Measurements from ENCODE around the gene SPTSSA. TPM values are rescaled to one million over a fixed set of nuclear protein-coding genes. Genes with fewer than 3 reads are reported as not detected.

The SPTSSA gene
- total RNA-seq, 1 experiment from 2014 or later: 24.5 TPM

GRCh38 chr14:34475163-34475562, 13.1 kb upstream of the SPTSSA start (continued):
- TF ChIP-seq RORB (CRISPR knock-in tag; IDR thresholded peaks at IDR 0.05): no peak
- TF ChIP-seq ZNF138 (CRISPR knock-in tag; conservative IDR thresholded peaks at IDR 0.05): no peak
- TF ChIP-seq, protein P1, sequence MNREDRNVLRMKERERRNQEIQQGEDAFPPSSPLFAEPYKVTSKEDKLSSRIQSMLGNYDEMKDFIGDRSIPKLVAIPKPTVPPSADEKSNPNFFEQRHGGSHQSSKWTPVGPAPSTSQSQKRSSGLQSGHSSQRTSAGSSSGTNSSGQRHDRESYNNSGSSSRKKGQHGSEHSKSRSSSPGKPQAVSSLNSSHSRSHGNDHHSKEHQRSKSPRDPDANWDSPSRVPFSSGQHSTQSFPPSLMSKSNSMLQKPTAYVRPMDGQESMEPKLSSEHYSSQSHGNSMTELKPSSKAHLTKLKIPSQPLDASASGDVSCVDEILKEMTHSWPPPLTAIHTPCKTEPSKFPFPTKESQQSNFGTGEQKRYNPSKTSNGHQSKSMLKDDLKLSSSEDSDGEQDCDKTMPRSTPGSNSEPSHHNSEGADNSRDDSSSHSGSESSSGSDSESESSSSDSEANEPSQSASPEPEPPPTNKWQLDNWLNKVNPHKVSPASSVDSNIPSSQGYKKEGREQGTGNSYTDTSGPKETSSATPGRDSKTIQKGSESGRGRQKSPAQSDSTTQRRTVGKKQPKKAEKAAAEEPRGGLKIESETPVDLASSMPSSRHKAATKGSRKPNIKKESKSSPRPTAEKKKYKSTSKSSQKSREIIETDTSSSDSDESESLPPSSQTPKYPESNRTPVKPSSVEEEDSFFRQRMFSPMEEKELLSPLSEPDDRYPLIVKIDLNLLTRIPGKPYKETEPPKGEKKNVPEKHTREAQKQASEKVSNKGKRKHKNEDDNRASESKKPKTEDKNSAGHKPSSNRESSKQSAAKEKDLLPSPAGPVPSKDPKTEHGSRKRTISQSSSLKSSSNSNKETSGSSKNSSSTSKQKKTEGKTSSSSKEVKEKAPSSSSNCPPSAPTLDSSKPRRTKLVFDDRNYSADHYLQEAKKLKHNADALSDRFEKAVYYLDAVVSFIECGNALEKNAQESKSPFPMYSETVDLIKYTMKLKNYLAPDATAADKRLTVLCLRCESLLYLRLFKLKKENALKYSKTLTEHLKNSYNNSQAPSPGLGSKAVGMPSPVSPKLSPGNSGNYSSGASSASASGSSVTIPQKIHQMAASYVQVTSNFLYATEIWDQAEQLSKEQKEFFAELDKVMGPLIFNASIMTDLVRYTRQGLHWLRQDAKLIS (CRISPR knock-in tag; IDR thresholded peaks at IDR 0.05; ENCODE audit: borderline replicate concordance): no peak
- TF ChIP-seq MYBL2 (CRISPR knock-in tag; IDR thresholded peaks at IDR 0.05): no peak

- Mint-ChIP-seq H3K27me3 (ENCODE audit: low read depth) (no peaks in the 10 kb centered on the region), H3K36me3 (peaks cover 5% of the 10 kb centered on the region)
- POLR2A ChIA-PET: no interaction called here
Measured at GRCh38 chr14:34474187-34474679, 12.2 kb upstream of the SPTSSA start.

More at GRCh38 chr14:34474187-34474679, 12.2 kb upstream of the SPTSSA start:
- TF ChIP-seq NR1H2 (CRISPR knock-in tag; IDR thresholded peaks at IDR 0.05): no peak
- no peak for TF ChIP-seq ZNF423 (CRISPR knock-in tag; IDR thresholded peaks at IDR 0.05)
- TF ChIP-seq, protein P2, sequence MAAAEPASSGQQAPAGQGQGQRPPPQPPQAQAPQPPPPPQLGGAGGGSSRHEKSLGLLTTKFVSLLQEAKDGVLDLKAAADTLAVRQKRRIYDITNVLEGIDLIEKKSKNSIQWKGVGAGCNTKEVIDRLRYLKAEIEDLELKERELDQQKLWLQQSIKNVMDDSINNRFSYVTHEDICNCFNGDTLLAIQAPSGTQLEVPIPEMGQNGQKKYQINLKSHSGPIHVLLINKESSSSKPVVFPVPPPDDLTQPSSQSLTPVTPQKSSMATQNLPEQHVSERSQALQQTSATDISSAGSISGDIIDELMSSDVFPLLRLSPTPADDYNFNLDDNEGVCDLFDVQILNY (CRISPR knock-in tag; IDR thresholded peaks at IDR 0.05): no peak
- no peak for TF ChIP-seq ATF3 (CRISPR knock-in tag; conservative IDR thresholded peaks at IDR 0.05)
- TF ChIP-seq, protein P3, sequence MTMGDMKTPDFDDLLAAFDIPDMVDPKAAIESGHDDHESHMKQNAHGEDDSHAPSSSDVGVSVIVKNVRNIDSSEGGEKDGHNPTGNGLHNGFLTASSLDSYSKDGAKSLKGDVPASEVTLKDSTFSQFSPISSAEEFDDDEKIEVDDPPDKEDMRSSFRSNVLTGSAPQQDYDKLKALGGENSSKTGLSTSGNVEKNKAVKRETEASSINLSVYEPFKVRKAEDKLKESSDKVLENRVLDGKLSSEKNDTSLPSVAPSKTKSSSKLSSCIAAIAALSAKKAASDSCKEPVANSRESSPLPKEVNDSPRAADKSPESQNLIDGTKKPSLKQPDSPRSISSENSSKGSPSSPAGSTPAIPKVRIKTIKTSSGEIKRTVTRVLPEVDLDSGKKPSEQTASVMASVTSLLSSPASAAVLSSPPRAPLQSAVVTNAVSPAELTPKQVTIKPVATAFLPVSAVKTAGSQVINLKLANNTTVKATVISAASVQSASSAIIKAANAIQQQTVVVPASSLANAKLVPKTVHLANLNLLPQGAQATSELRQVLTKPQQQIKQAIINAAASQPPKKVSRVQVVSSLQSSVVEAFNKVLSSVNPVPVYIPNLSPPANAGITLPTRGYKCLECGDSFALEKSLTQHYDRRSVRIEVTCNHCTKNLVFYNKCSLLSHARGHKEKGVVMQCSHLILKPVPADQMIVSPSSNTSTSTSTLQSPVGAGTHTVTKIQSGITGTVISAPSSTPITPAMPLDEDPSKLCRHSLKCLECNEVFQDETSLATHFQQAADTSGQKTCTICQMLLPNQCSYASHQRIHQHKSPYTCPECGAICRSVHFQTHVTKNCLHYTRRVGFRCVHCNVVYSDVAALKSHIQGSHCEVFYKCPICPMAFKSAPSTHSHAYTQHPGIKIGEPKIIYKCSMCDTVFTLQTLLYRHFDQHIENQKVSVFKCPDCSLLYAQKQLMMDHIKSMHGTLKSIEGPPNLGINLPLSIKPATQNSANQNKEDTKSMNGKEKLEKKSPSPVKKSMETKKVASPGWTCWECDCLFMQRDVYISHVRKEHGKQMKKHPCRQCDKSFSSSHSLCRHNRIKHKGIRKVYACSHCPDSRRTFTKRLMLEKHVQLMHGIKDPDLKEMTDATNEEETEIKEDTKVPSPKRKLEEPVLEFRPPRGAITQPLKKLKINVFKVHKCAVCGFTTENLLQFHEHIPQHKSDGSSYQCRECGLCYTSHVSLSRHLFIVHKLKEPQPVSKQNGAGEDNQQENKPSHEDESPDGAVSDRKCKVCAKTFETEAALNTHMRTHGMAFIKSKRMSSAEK (CRISPR knock-in tag; IDR thresholded peaks at IDR 0.05; ENCODE audit: borderline replicate concordance): no peak
- TF ChIP-seq, protein P1 (CRISPR knock-in tag; IDR thresholded peaks at IDR 0.05; ENCODE audit: borderline replicate concordance): no peak
- TF ChIP-seq ZNF317 (CRISPR knock-in tag; IDR thresholded peaks at IDR 0.05; ENCODE audit: borderline replicate concordance, low read depth): no peak
- TF ChIP-seq E2F4 (CRISPR knock-in tag; IDR thresholded peaks at IDR 0.05; ENCODE audit: borderline replicate concordance, low read depth): no peak
- no peak for TF ChIP-seq ELF4 (CRISPR knock-in tag; IDR thresholded peaks at IDR 0.05; ENCODE audit: low read depth)
- no peak for TF ChIP-seq JUN (CRISPR knock-in tag; IDR thresholded peaks at IDR 0.05)
- peaks cover 11% of the 10 kb centered on the region for H3K4me1 Mint-ChIP-seq
- DNase-seq (ENCODE audit: low spot score) (no peak), ATAC-seq (no peak)
- CTCF ChIA-PET: no interaction called here
- H3K27ac Mint-ChIP-seq: no peak overlapping the region
- H3K4me3 Mint-ChIP-seq: no peak overlapping the region
- H3K9me3 Mint-ChIP-seq: peaks cover 7% of the 10 kb centered on the region
